Stomach (tissue), 4 donors: Measurements from ENCODE around the gene PDE4D.

Experiments
- CTCF ChIP-seq, 7 experiments: fragments of 450-650 bp in 4 of 7; fragments of 200-600 bp in 3 of 7; sonication (generic) in 3 of 7; IDR thresholded peaks; one replicate each; pipeline ENCODE4 v1.5.1; 2016 to 2019; ENCODE audit warnings: antibody characterized with exemption in 7 of 7, control low read depth in 2 of 7, mild to moderate bottlenecking in 1 of 7
- EP300 ChIP-seq: sonication (generic); formaldehyde crosslinking; IDR thresholded peaks from one replicate; pipeline ENCODE4 v1.6.1; 2017; ENCODE audit warnings: antibody characterized with exemption
- POLR2A ChIP-seq, 4 donors: fragments of 450-650 bp; IDR thresholded peaks; one replicate each; pipeline ENCODE4 v1.6.1; 2016; ENCODE audit warnings: antibody characterized with exemption in 4 of 4, control low read depth in 2 of 4, mild to moderate bottlenecking in 1 of 4, moderate library complexity in 1 of 4
- POLR2AphosphoS5 ChIP-seq, 3 donors: sonication (generic); formaldehyde crosslinking; IDR thresholded peaks; one replicate each; pipeline ENCODE4 v1.6.1; 2016; ENCODE audit warnings: antibody characterized with exemption in 3 of 3

GRCh38 chr5:59081693-59082092 lies 811.8 kb downstream of the PDE4D start:
- no peak for TF ChIP-seq POLR2AphosphoS5 (IDR thresholded peaks at IDR 0.05)
- TF ChIP-seq POLR2A (IDR thresholded peaks at IDR 0.05), result no peak
- no peak for TF ChIP-seq CTCF (IDR thresholded peaks at IDR 0.05)
- TF ChIP-seq EP300, result no peak
